A549 (cell line): ENCODE measurements around the gene ERLIN1. TPM values are rescaled to one million over a fixed set of nuclear protein-coding genes. Genes with fewer than 3 reads are reported as not detected.
A peak's percentile ranks its signal among the peaks of the same experiment; 100 is the strongest.

ENCODE experiments used
- ATAC-seq, 2 experiments: fragments of 200-7000 bp in 1 of 2; fragments of >200 bp in 1 of 2; cut with Nextera tagmentation in 1 of 2; cut with Tn5 transposase in 1 of 2; 3 replicates each; pipeline versions ENCODE4 v1.8.0 to v1.9.1; 2018 to 2020; ENCODE audit warnings: mild to moderate bottlenecking in 1 of 2, moderate library complexity in 1 of 2
- CTCF ChIA-PET: fragments of 300-600 bp; sonication (Branson Sonifier 250); formaldehyde crosslinking; extraction: SDS; loops from one replicate; lab custom pipeline; 2021; ENCODE audit warnings: antibody characterized with exemption, inconsistent platforms; lab: Yijun Ruan, JAX
- POLR2A ChIA-PET: fragments of 350-600 bp; formaldehyde crosslinking; extraction: SDS; loops from one replicate; lab custom pipeline; 2021; ENCODE audit warnings: antibody characterized with exemption, inconsistent platforms; lab: Yijun Ruan, JAX
- DNase-seq, 2 experiments: peaks; one replicate each; pipeline versions ENCODE4 v3.0.0 to v3.0.0-alpha.2; 2011 to 2016; ENCODE audit warnings: low read depth in 1 of 2, low spot score in 1 of 2
- FAIRE-seq: peaks from 2 replicates; lab custom pipeline; 2011; peaks lifted over from hg19 to GRCh38; lab: Jason Lieb, UNC
- H3K27ac ChIP-seq, 2 experiments: fragments of >200 bp; sonication (Bioruptor Twin); formaldehyde crosslinking; 3 replicates each; pipeline ENCODE4 v1.5.1; 2016 to 2017
- H3K4me1 ChIP-seq: fragments of >200 bp; sonication (Bioruptor Twin); formaldehyde crosslinking; 3 replicates; pipeline ENCODE4 v1.6.1; 2016
- H3K4me2 ChIP-seq: fragments of >200 bp; sonication (Bioruptor Twin); formaldehyde crosslinking; 3 replicates; pipeline ENCODE4 v1.6.1; 2016
- H3K4me3 ChIP-seq: fragments of >200 bp; sonication (Bioruptor Twin); formaldehyde crosslinking; 3 replicates; pipeline ENCODE4 v1.5.1; 2016
- H3K9me3 ChIP-seq: fragments of >200 bp; sonication (Bioruptor Twin); formaldehyde crosslinking; 3 replicates; pipeline ENCODE4 v1.6.1; 2016
- ATOH8 ChIP-seq: fragments of 250-450 bp; sonication (Bioruptor Pico); IDR thresholded peaks from 2 replicates; pipeline ENCODE4 v1.5.0; 2020; ENCODE audit warnings: low read depth, mild to moderate bottlenecking, moderate library complexity
- CBX2 ChIP-seq: fragments of 200-600 bp; sonication (generic); IDR thresholded peaks from 2 replicates; pipeline ENCODE4 v1.6.1; 2016; ENCODE audit warnings: low read depth, mild to moderate bottlenecking, borderline replicate concordance
- FOXS1 ChIP-seq: fragments of 250-450 bp; sonication (Bioruptor Pico); IDR thresholded peaks from 2 replicates; pipeline ENCODE4 v1.5.0; 2020; ENCODE audit warnings: mild to moderate bottlenecking, moderate library complexity
- HDAC2 ChIP-seq: fragments of 200-600 bp; sonication (generic); IDR thresholded peaks from 2 replicates; pipeline ENCODE4 v1.6.1; 2016
- HES2 ChIP-seq: fragments of >200 bp; sonication (Bioruptor Twin); formaldehyde crosslinking; IDR thresholded peaks from 2 replicates; pipeline ENCODE4 v1.6.1; 2016
- HMGXB4 ChIP-seq: fragments of 250-450 bp; sonication (Bioruptor Pico); IDR thresholded peaks from 2 replicates; pipeline ENCODE4 v1.5.0; 2021; ENCODE audit warnings: mild to moderate bottlenecking, moderate library complexity, borderline replicate concordance
- JUN ChIP-seq, 2 experiments: fragments of >200 bp; sonication (Bioruptor Twin); formaldehyde crosslinking; IDR thresholded peaks; 2 replicates in 1 of 2; 3 replicates in 1 of 2; pipeline ENCODE4 v1.6.1; 2016 to 2017
- JUNB ChIP-seq: fragments of >200 bp; sonication (Bioruptor Twin); formaldehyde crosslinking; IDR thresholded peaks from 2 replicates; pipeline ENCODE4 v1.6.1; 2016
- KDM5A ChIP-seq: fragments of 200-600 bp; sonication (generic); IDR thresholded peaks from 2 replicates; pipeline ENCODE4 v1.6.1; 2016; ENCODE audit warnings: antibody characterized with exemption, mild to moderate bottlenecking
- NPAS2 ChIP-seq: fragments of 250-450 bp; sonication (Bioruptor Pico); IDR thresholded peaks from 2 replicates; pipeline ENCODE4 v1.8.0; 2022; ENCODE audit warnings: mild to moderate bottlenecking, moderate library complexity, borderline replicate concordance
- NR3C1 ChIP-seq: fragments of >200 bp; sonication (Bioruptor Twin); formaldehyde crosslinking; IDR thresholded peaks from 3 replicates; pipeline ENCODE4 v1.6.1; 2017
- PBX3 ChIP-seq: IDR thresholded peaks from 2 replicates; pipeline ENCODE4 v1.6.1; 2012
- REST ChIP-seq: fragments of 200-600 bp; sonication (generic); IDR thresholded peaks from 2 replicates; pipeline ENCODE4 v1.6.1; 2016; ENCODE audit warnings: antibody characterized with exemption, mild to moderate bottlenecking, moderate library complexity
- RFX5 ChIP-seq: fragments of 450-650 bp; IDR thresholded peaks from 2 replicates; pipeline ENCODE4 v1.7.1; 2014; ENCODE audit warnings: antibody characterized with exemption, mild to moderate bottlenecking, moderate library complexity
- TFCP2L1 ChIP-seq: fragments of 250-450 bp; sonication (Bioruptor Pico); IDR thresholded peaks from 2 replicates; pipeline ENCODE4 v1.5.0; 2021; ENCODE audit warnings: mild to moderate bottlenecking
- ZC3H11A ChIP-seq: fragments of 450-650 bp; IDR thresholded peaks from 2 replicates; pipeline ENCODE4 v1.6.1; 2014; ENCODE audit warnings: antibody characterized with exemption, mild to moderate bottlenecking
- ZFP36 ChIP-seq: fragments of 450-650 bp; IDR thresholded peaks from 2 replicates; pipeline ENCODE4 v1.6.1; 2014; ENCODE audit warnings: borderline replicate concordance; ENCODE audit not compliant: partially characterized antibody
- WGBS: methylation state at CpG from one replicate; pipeline ENCODE4 v1.1.6; 2017; ENCODE audit errors: missing lambda C conversion rate; 5-methylcytosine and 5-hydroxymethylcytosine counted together
- polyA plus RNA-seq, 4 experiments: library from polyadenylated mRNA; depleted of rRNA in 3 of 4; stranded (reverse); fragments of >200 nt; fragmentation: RNase III in 1 of 4; extraction: RNeasy Plus Mini Kit Qiagen cat#74134 plus additional on column Dnase treatment in 1 of 4; gene quantifications; 2 replicates in 3 of 4; 3 replicates in 1 of 4; pipeline ENCODE4 v1.2.3, GENCODE V29; 2011 to 2017

Gene ERLIN1
- polyA plus RNA-seq, 2 of the 4 experiments (the other 2 are of a cell fraction) = 62.8 to 78.4 TPM

GRCh38 chr10:100103581-100103980 is 82.2 kb downstream of the ERLIN1 start:
- POLR2A ChIA-PET = no interaction called here
- Histone ChIP-seq H3K4me2 (no peak overlapping the region), H3K27ac (no peak overlapping the region), H3K9me3 (no peaks in the 10 kb centered on the region), H3K4me3 (no peak overlapping the region), H3K4me1 (peaks cover 15% of the 10 kb centered on the region; the same call in 2 of the 3 replicates)
- FAIRE-seq (no peak), ATAC-seq (no peak), DNase-seq (no peak)
- TF ChIP-seq RFX5 = no peak
- TF ChIP-seq ZFP36 = no peak
- TF ChIP-seq HES2 = no peak
- no peak for TF ChIP-seq FOXS1 (CRISPR knock-in tag)
- no peak for TF ChIP-seq JUN (IDR thresholded peaks at IDR 0.05)
- TF ChIP-seq NR3C1 = no peak
- CTCF ChIA-PET = interaction anchor here (2.1 kb wide), 1 partner anchor 57 kb away, joined by 8 read pairs; no protein-coding TSS in a partner anchor
- 76% methylated on average over 5 of the region's 5 CpGs for WGBS

- no peaks in the 10 kb centered on the region for H3K9me3 ChIP-seq
- peak; percentile 78 to 83 for ATAC-seq
- CTCF ChIA-PET = interaction anchor here (0.7 to 2.1 kb wide), 9 partner anchors 8 to 256 kb away, joined by 3 to 8 read pairs (median 3); no protein-coding TSS in a partner anchor
- 5% methylated on average over 6 of the region's 6 CpGs for WGBS
- peaks cover 15% of the 10 kb centered on the region; the same call in 2 of the 3 replicates for H3K4me1 ChIP-seq
- no peak overlapping the region for H3K27ac ChIP-seq
- TF ChIP-seq HDAC2 (no peak), ZC3H11A (no peak), CBX2 (no peak), ATOH8 (CRISPR knock-in tag) (no peak), PBX3 (no peak), REST (no peak), KDM5A (no peak), HES2 (no peak), NPAS2 (CRISPR knock-in tag) (no peak), TFCP2L1 (CRISPR knock-in tag) (no peak), HMGXB4 (CRISPR knock-in tag) (no peak), JUNB (no peak)
- POLR2A ChIA-PET = no interaction called here
- no peak for FAIRE-seq
- DNase-seq = peak in 1 of 2 experiments; percentile 57
- H3K4me2 ChIP-seq = peak overlapping the region; percentile 42
- no peak overlapping the region for H3K4me3 ChIP-seq
These were observed 84.4 kb downstream of the ERLIN1 start for GRCh38 chr10:100101192-100102076.
